Loucy (cell line): ENCODE measurements around the gene U2AF2.

Experiments
- H2AFZ ChIP-seq: fragments of 200-600 bp; sonication (generic); 2 replicates; pipeline ENCODE4 v1.6.0; 2016; ENCODE audit warnings: antibody characterized with exemption, mild to moderate bottlenecking, low read length, moderate library complexity
- H3F3A ChIP-seq: fragments of 200-600 bp; 2 replicates; pipeline ENCODE4 v1.6.0; 2016; ENCODE audit warnings: antibody characterized with exemption, low read depth, mild to moderate bottlenecking
- H3K27me3 ChIP-seq: fragments of 200-600 bp; sonication (generic); 2 replicates; pipeline ENCODE4 v1.6.1; 2014; ENCODE audit warnings: low read length, mild to moderate bottlenecking; ENCODE audit not compliant: insufficient read depth, poor library complexity, severe bottlenecking
- H3K36me3 ChIP-seq: fragments of 200-600 bp; sonication (generic); 2 replicates; pipeline ENCODE4 v1.6.1; 2016; ENCODE audit warnings: low read length; ENCODE audit not compliant: insufficient read depth
- H3K4me1 ChIP-seq: fragments of 200-600 bp; sonication (generic); 2 replicates; pipeline ENCODE4 v1.5.1; 2014; ENCODE audit warnings: low read length, mild to moderate bottlenecking; ENCODE audit not compliant: insufficient read depth, poor library complexity, severe bottlenecking
- H3K4me2 ChIP-seq: fragments of 200-600 bp; sonication (generic); 2 replicates; pipeline ENCODE4 v1.6.0; 2014; ENCODE audit warnings: antibody characterized with exemption, low read length, low read depth, mild to moderate bottlenecking; ENCODE audit not compliant: poor library complexity, severe bottlenecking
- H3K4me3 ChIP-seq: fragments of 200-600 bp; sonication (generic); 2 replicates; pipeline ENCODE4 v1.5.1; 2014; ENCODE audit warnings: low read length, mild to moderate bottlenecking, mixed read lengths; ENCODE audit not compliant: poor library complexity, severe bottlenecking
- H3K79me2 ChIP-seq: fragments of 200-600 bp; sonication (generic); 2 replicates; pipeline ENCODE4 v1.6.1; 2014; ENCODE audit warnings: low read length; ENCODE audit not compliant: insufficient read depth
- H3K9ac ChIP-seq: fragments of 200-600 bp; sonication (generic); 2 replicates; pipeline ENCODE4 v1.6.0; 2014; ENCODE audit warnings: mild to moderate bottlenecking, low read depth, low read length, moderate library complexity; ENCODE audit not compliant: poor library complexity, severe bottlenecking
- H3K9me2 ChIP-seq: fragments of 200-600 bp; sonication (generic); replicated peaks from 2 replicates; pipeline ENCODE4 v1.6.1; 2016; ENCODE audit warnings: low read depth, low read length, mixed read lengths
- H3K9me3 ChIP-seq: fragments of 200-600 bp; sonication (generic); 2 replicates; pipeline ENCODE4 v1.6.1; 2014; ENCODE audit warnings: mild to moderate bottlenecking, antibody characterized with exemption, low read length, low read depth; ENCODE audit not compliant: insufficient read depth
- H4K20me1 ChIP-seq: fragments of 200-600 bp; sonication (generic); 2 replicates; pipeline ENCODE4 v1.6.0; 2014; ENCODE audit warnings: antibody characterized with exemption, low read length, mild to moderate bottlenecking; ENCODE audit not compliant: insufficient read depth, poor library complexity, severe bottlenecking
- CTCF ChIP-seq: fragments of 200-600 bp; sonication (generic); conservative IDR thresholded peaks from 2 replicates; pipeline ENCODE4 v1.5.1; 2014; ENCODE audit warnings: mild to moderate bottlenecking, antibody characterized with exemption, low read length
- EZH2phosphoT487 ChIP-seq: fragments of 200-600 bp; IDR thresholded peaks from 2 replicates; pipeline ENCODE4 v1.6.1; 2018; ENCODE audit warnings: antibody characterized with exemption, mild to moderate bottlenecking, moderate library complexity, borderline replicate concordance

The U2AF2 gene

GRCh38 chr19:55663846-55664536 lies 9.2 kb downstream of the U2AF2 start:
- no peaks in the 10 kb centered on the region for H3K9me3 ChIP-seq
- no peak overlapping the region for H3K4me2 ChIP-seq
- H3F3A ChIP-seq, result no peaks in the 10 kb centered on the region
- H2AFZ ChIP-seq, result no peak overlapping the region
- H4K20me1 ChIP-seq, result peaks cover 92% of the 10 kb centered on the region
- peaks cover 95% of the 10 kb centered on the region for H3K36me3 ChIP-seq
- H3K27me3 ChIP-seq, result no peaks in the 10 kb centered on the region
- no peak overlapping the region for H3K4me3 ChIP-seq
- peaks cover 6% of the 10 kb centered on the region for H3K4me1 ChIP-seq
- no peaks in the 10 kb centered on the region for H3K9me2 ChIP-seq
- no peak for TF ChIP-seq EZH2phosphoT487
- no peak for TF ChIP-seq CTCF
- peaks cover 96% of the 10 kb centered on the region for H3K79me2 ChIP-seq
- H3K9ac ChIP-seq, result no peak overlapping the region

DNA sequence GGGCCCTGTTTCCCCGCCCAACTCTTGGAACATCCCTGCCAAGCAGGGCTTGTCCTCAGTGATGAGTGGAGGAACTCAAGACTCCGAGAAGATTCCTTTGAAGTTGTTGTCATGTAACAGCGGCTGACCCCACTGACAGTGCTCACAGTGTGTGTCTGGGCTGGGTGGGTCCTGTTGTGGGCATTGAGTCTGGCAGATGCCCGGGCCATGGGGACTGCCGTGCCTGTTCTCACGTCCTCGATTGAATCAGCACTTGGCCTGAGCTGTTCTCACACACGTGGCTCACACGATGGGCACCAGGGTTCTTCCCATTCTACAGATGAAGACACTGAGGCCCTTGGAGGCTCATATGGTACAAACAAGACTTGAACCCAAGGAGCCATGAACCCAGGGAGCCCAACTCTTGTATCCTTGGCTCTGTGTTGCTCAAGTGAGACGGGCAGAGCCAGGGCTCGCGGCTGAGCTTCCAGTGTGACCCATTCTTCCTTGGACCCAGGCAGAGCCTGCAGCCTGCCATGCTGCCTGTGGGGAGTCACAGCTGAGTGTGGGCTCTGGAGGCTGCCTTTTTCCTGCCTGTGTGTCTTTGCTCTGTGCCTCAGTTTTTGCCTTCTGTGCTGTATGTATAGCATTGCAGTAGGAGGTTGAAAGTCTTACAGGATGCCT lies 11.6 kb downstream of the U2AF2 start:
- Histone ChIP-seq H3K9me3 (no peaks in the 10 kb centered on the region), H3K27me3 (no peaks in the 10 kb centered on the region), H3K79me2 (peaks cover 96% of the 10 kb centered on the region), H2AFZ (no peak overlapping the region), H3K9me2 (no peaks in the 10 kb centered on the region), H3K4me3 (no peak overlapping the region), H3K9ac (no peak overlapping the region), H3K4me1 (no peaks in the 10 kb centered on the region), H4K20me1 (peaks cover 92% of the 10 kb centered on the region), H3F3A (no peaks in the 10 kb centered on the region), H3K4me2 (no peak overlapping the region), H3K36me3 (peaks cover 94% of the 10 kb centered on the region)
- no peak for TF ChIP-seq CTCF
- TF ChIP-seq EZH2phosphoT487, result no peak

GRCh38 chr19:55667006-55667381 lies 12.2 kb downstream of the U2AF2 start:
- Histone ChIP-seq H3K27me3 (no peaks in the 10 kb centered on the region), H4K20me1 (peaks cover 92% of the 10 kb centered on the region), H3K4me1 (no peaks in the 10 kb centered on the region), H3K4me2 (no peak overlapping the region), H3K9ac (no peak overlapping the region), H3K9me2 (no peaks in the 10 kb centered on the region), H3F3A (no peaks in the 10 kb centered on the region), H3K79me2 (peaks cover 96% of the 10 kb centered on the region), H2AFZ (no peak overlapping the region), H3K9me3 (no peaks in the 10 kb centered on the region), H3K36me3 (peaks cover 90% of the 10 kb centered on the region), H3K4me3 (no peak overlapping the region)
- TF ChIP-seq EZH2phosphoT487, result no peak
